H1 (cell line): ENCODE data around the gene CLDN4.

Source experiments
- EP300 ChIP-seq, 2 experiments: IDR thresholded peaks; 1 replicate in 1 of 2; 2 replicates in 1 of 2; pipeline ENCODE4 v1.6.1; 2011 to 2012; ENCODE audit warnings: low read depth in 2 of 2, low read length in 2 of 2, mild to moderate bottlenecking in 2 of 2, borderline replicate concordance in 1 of 2, inconsistent platforms in 1 of 2, moderate library complexity in 1 of 2
- EZH2 ChIP-seq: fragments of 200-600 bp; sonication (generic); IDR thresholded peaks from 2 replicates; pipeline ENCODE4 v1.7.1; 2012; ENCODE audit warnings: low read depth, mild to moderate bottlenecking, moderate library complexity, low read length, inconsistent platforms; ENCODE audit not compliant: severe bottlenecking
- GABPA ChIP-seq: IDR thresholded peaks from 2 replicates; pipeline ENCODE4 v1.6.1; 2011; ENCODE audit warnings: mild to moderate bottlenecking, low read length, moderate library complexity, borderline replicate concordance; ENCODE audit not compliant: insufficient read depth
- JUND ChIP-seq: IDR thresholded peaks from 2 replicates; pipeline ENCODE4 v1.6.1; 2011; ENCODE audit warnings: mild to moderate bottlenecking, improper control_type of control experiment, low read length
- POLR2A ChIP-seq, 2 experiments: IDR thresholded peaks; 1 replicate in 1 of 2; 2 replicates in 1 of 2; pipeline ENCODE4 v1.6.1; 2011; ENCODE audit warnings: low read depth in 2 of 2, low read length in 2 of 2, mild to moderate bottlenecking in 2 of 2; ENCODE audit errors: control extremely low read depth in 1 of 2
- YY1 ChIP-seq: IDR thresholded peaks from 2 replicates; pipeline ENCODE4 v1.6.1; 2011; ENCODE audit warnings: low read depth, mild to moderate bottlenecking, low read length
- ZNF274 ChIP-seq: IDR thresholded peaks from 2 replicates; pipeline ENCODE4 v1.7.0; 2012; ENCODE audit warnings: low read length, borderline replicate concordance; ENCODE audit errors: extremely low read depth
- TF ChIP-seq, protein P1 (sequence below), 3 experiments: IDR thresholded peaks; 1 replicate in 2 of 3; 2 replicates in 1 of 3; pipeline versions ENCODE4 v1.5.1 to v1.6.1; 2011; ENCODE audit warnings: low read length in 3 of 3, mild to moderate bottlenecking in 3 of 3, inconsistent platforms in 2 of 3, low read depth in 1 of 3, moderate library complexity in 1 of 3; ENCODE audit not compliant: insufficient read depth in 1 of 3; ENCODE audit errors: control extremely low read depth in 1 of 3
- TF ChIP-seq, protein P2 (sequence below): IDR thresholded peaks from 2 replicates; pipeline ENCODE4 v1.6.1; 2012; ENCODE audit warnings: inconsistent platforms

DNA sequence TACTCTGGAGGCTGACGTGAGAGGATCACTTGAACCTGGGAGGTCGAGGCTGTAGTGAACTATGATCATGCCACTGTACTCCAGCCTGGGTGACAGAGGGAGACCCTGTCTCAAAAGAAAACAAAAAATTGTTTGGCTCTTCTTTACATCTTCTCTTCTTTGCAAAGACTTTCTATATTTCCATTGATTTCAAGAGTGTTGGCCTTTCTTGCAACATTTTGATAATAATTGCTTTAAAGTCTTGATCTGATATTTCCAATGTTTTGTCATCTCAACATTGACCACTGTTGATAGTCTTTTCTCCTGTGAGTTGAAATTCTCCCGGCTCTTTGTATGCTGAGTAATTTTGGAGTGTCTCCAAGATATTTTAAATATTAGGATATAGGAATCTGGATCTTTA lies 17.8 kb upstream of the CLDN4 start:
- no peak for TF ChIP-seq EZH2
- TF ChIP-seq ZNF274 = no peak
- TF ChIP-seq JUND = no peak
- TF ChIP-seq, protein P1, sequence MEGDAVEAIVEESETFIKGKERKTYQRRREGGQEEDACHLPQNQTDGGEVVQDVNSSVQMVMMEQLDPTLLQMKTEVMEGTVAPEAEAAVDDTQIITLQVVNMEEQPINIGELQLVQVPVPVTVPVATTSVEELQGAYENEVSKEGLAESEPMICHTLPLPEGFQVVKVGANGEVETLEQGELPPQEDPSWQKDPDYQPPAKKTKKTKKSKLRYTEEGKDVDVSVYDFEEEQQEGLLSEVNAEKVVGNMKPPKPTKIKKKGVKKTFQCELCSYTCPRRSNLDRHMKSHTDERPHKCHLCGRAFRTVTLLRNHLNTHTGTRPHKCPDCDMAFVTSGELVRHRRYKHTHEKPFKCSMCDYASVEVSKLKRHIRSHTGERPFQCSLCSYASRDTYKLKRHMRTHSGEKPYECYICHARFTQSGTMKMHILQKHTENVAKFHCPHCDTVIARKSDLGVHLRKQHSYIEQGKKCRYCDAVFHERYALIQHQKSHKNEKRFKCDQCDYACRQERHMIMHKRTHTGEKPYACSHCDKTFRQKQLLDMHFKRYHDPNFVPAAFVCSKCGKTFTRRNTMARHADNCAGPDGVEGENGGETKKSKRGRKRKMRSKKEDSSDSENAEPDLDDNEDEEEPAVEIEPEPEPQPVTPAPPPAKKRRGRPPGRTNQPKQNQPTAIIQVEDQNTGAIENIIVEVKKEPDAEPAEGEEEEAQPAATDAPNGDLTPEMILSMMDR (IDR thresholded peaks at IDR 0.05; ENCODE audit: control extremely low read depth in 1 of 3, insufficient read depth in 1 of 3, low read depth in 1 of 3, low read length in 3 of 3) = no peak
- no peak for TF ChIP-seq GABPA
- TF ChIP-seq YY1 = no peak
- TF ChIP-seq, protein P2, sequence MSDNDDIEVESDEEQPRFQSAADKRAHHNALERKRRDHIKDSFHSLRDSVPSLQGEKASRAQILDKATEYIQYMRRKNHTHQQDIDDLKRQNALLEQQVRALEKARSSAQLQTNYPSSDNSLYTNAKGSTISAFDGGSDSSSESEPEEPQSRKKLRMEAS = no peak
- no peak for TF ChIP-seq EP300 (IDR thresholded peaks at IDR 0.05; ENCODE audit: borderline replicate concordance in 1 of 2, low read depth in 2 of 2, low read length in 2 of 2)
- no peak for TF ChIP-seq POLR2A (IDR thresholded peaks at IDR 0.05; ENCODE audit: control extremely low read depth in 1 of 2, low read depth in 2 of 2, low read length in 2 of 2)
